ENCODE measurements around the gene EIF1AY. TPM values are rescaled to one million over a fixed set of nuclear protein-coding genes. Genes with fewer than 3 reads are reported as not detected.
"Not testable (repeated sequence)": the region's sequence is repeated elsewhere in the genome, so short reads cannot be mapped to it uniquely, and the experiment has no call there.

EIF1AY gene
- total RNA-seq, 4 donors from 2014 or later = 8.6 to 25.5 TPM; not detected in 2

- Histone ChIP-seq H3K27ac (no peak overlapping the region), H3K9me3 (no peaks in the 10 kb centered on the region), H3K36me3 (no peaks in the 10 kb centered on the region), H3K4me1 (no peaks in the 10 kb centered on the region), H3K27me3 (no peaks in the 10 kb centered on the region), H3K4me3 (no peak overlapping the region)
- in situ Hi-C loops (cut with MboI; ENCODE audit: low pct_ligation_motif_present in 1 of 4, low pct_unique_long_range_greater_than_20kb in 1 of 4, low sequenced_read_pairs in 3 of 4) = no loop called here
- intact Hi-C loops (cut with DNase I; ENCODE audit: low total_unique reads) = no loop called here
- no CpG with 5 or more reads among the region's 1 CpG for WGBS, 2 donors (ENCODE audit: low coverage in 1 of 2)
- DNase-seq = no peak
- TF ChIP-seq EP300 (IDR thresholded peaks at IDR 0.05; ENCODE audit: low read depth) (no peak), POLR2A (IDR thresholded peaks at IDR 0.05) (no peak), POLR2AphosphoS5 (IDR thresholded peaks at IDR 0.05) (no peak)
Observed at GRCh38 chrY:20544451-20544960, 31.1 kb upstream of the EIF1AY start.

- DNase-seq = no peak
- TF ChIP-seq CTCF (IDR thresholded peaks at IDR 0.05) (no peak), EP300 (IDR thresholded peaks at IDR 0.05; ENCODE audit: low read depth) (no peak), POLR2A (IDR thresholded peaks at IDR 0.05) (no peak), POLR2AphosphoS5 (IDR thresholded peaks at IDR 0.05) (no peak)
- H3K27ac ChIP-seq = no peak overlapping the region
- no peaks in the 10 kb centered on the region for H3K27me3 ChIP-seq
- no CpG with 5 or more reads among the region's 2 CpGs for WGBS, 2 donors (ENCODE audit: low coverage in 1 of 2)
- in situ Hi-C loops (cut with MboI; ENCODE audit: low pct_ligation_motif_present in 1 of 4, low pct_unique_long_range_greater_than_20kb in 1 of 4, low sequenced_read_pairs in 3 of 4) = no loop called here
- intact Hi-C loops (cut with DNase I; ENCODE audit: low total_unique reads) = no loop called here
- H3K9me3 ChIP-seq = no peaks in the 10 kb centered on the region
- H3K4me3 ChIP-seq = no peak overlapping the region
- no peaks in the 10 kb centered on the region for H3K4me1 ChIP-seq
- H3K36me3 ChIP-seq = no peaks in the 10 kb centered on the region
Observed at GRCh38 chrY:20546071-20546470, 29.5 kb upstream of the EIF1AY start.

GRCh38 chrY:20549289-20549688 lies 26.3 kb upstream of the EIF1AY start:
- WGBS, 2 donors (ENCODE audit: low coverage in 1 of 2) = 100% methylated on average over 1 of the region's 1 CpG; no CpG with 5 or more reads in 1 of the 2 donors
- no peak for TF ChIP-seq POLR2A (IDR thresholded peaks at IDR 0.05)
- no peak for TF ChIP-seq CTCF (IDR thresholded peaks at IDR 0.05)
- no peak for TF ChIP-seq EP300 (IDR thresholded peaks at IDR 0.05; ENCODE audit: low read depth)
- no peak for TF ChIP-seq POLR2AphosphoS5 (IDR thresholded peaks at IDR 0.05)

GRCh38 chrY:20551840-20552239 lies 23.7 kb upstream of the EIF1AY start:
- H3K4me1 ChIP-seq = no peaks in the 10 kb centered on the region
- intact Hi-C loops (cut with DNase I; ENCODE audit: low total_unique reads) = no loop called here
- no CpG with 5 or more reads among the region's 28 CpGs for WGBS, 2 donors (ENCODE audit: low coverage in 1 of 2)

More at GRCh38 chrY:20549289-20549688, 26.3 kb upstream of the EIF1AY start:
- Histone ChIP-seq H3K36me3 (no peaks in the 10 kb centered on the region), H3K4me1 (no peaks in the 10 kb centered on the region), H3K27me3 (no peaks in the 10 kb centered on the region), H3K27ac (no peak overlapping the region), H3K9me3 (no peaks in the 10 kb centered on the region), H3K4me3 (no peak overlapping the region)
- in situ Hi-C loops (cut with MboI; ENCODE audit: low pct_ligation_motif_present in 1 of 4, low pct_unique_long_range_greater_than_20kb in 1 of 4, low sequenced_read_pairs in 3 of 4) = no loop called here
- DNase-seq = no peak
- intact Hi-C loops (cut with DNase I; ENCODE audit: low total_unique reads) = no loop called here

GRCh38 chrY:20552764-20553323 lies 22.7 kb upstream of the EIF1AY start:
- in situ Hi-C loops (cut with MboI; ENCODE audit: low pct_ligation_motif_present in 1 of 4, low pct_unique_long_range_greater_than_20kb in 1 of 4, low sequenced_read_pairs in 3 of 4); H3K4me1 ChIP-seq; H3K9me3 ChIP-seq; DNase-seq; H3K36me3 ChIP-seq; H3K27me3 ChIP-seq; intact Hi-C loops (cut with DNase I; ENCODE audit: low total_unique reads); H3K27ac ChIP-seq; H3K4me3 ChIP-seq: not testable (repeated sequence)
- WGBS, 2 donors (ENCODE audit: low coverage in 1 of 2) = 95% methylated on average over 4 of the region's 10 CpGs; no CpG with 5 or more reads in 1 of the 2 donors

More at GRCh38 chrY:20551840-20552239, 23.7 kb upstream of the EIF1AY start:
- no peaks in the 10 kb centered on the region for H3K36me3 ChIP-seq
- no peaks in the 10 kb centered on the region for H3K27me3 ChIP-seq
- in situ Hi-C loops (cut with MboI; ENCODE audit: low pct_ligation_motif_present in 1 of 4, low pct_unique_long_range_greater_than_20kb in 1 of 4, low sequenced_read_pairs in 3 of 4) = no loop called here
- no peak overlapping the region for H3K27ac ChIP-seq
- no peaks in the 10 kb centered on the region for H3K9me3 ChIP-seq
- no peak overlapping the region for H3K4me3 ChIP-seq
- no peak for DNase-seq
- TF ChIP-seq CTCF (IDR thresholded peaks at IDR 0.05) = no peak
- no peak for TF ChIP-seq POLR2AphosphoS5 (IDR thresholded peaks at IDR 0.05)
- TF ChIP-seq POLR2A (IDR thresholded peaks at IDR 0.05) = no peak
- TF ChIP-seq EP300 (IDR thresholded peaks at IDR 0.05; ENCODE audit: low read depth) = no peak

Data from transverse colon (tissue), 4 donors.